Islet of Langerhans (tissue), 1 donor: ENCODE results near the gene DGCR2.
"Not testable (repeated sequence)": the region's sequence is repeated elsewhere in the genome, so short reads cannot be mapped to it uniquely, and the experiment has no call there.

ENCODE experiments used
- FAIRE-seq: peaks from one replicate; lab custom pipeline; 2011; peaks lifted over from hg19 to GRCh38; lab: Jason Lieb, UNC

Gene DGCR2

DNA sequence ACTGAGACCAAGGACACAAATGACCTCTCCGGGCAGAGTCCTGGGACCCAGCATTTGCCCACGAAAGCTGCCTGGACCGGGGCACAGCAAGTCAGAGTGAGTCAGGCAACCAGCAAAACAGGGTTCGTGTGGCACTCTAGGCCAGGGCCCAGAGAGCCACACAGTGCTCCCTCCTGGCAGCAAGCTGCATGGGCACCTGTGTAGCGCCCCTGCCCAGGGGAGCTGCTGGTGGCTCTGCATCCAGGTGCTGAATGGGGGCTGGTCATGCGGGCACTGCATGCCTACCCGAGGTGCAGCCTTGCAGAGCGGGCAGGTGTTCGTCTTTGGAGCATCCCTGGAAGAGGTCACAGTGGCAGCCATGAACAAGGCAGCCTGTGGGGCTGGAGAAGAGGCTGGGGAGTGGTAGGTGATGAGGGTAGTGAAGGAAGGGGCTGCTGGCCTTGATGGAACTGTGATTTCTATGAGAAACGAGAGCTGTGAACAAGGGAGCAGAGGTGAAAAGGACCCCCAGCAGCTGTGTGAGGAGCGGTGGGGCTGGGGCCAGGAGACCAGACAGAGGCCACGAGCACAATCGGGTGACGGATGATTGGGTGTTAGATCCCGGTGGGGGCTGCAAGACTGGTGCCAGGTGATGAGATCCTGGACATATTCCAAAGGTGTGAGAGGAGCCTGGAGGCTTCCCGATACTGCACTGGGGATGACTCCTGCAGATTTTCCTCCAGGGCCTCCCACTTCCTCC, 63.3 kb downstream of the DGCR2 start:
- no peak for FAIRE-seq

DNA sequence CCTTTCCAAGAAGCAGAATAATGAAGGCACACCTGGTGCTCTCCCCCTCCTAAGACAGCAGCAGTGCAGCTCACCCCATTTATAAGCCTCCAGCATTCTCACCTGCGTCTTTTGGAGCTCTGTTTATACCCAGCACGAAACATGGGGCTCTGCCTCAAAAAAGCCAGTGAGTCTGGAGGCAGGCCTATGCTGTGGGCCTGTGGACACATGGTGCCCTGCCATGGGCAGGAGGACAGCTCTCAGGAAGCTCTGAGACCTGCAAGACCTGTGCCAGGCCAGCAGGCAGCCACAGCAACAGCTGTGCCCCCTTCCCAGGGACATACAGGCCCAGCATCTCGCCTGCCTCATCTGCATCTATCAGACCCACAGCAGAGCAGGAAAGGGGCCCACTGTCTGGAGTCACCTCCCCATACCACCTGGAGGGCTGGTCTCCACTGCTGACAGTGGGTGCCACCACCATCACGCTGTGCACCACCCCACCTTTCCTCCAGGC, 64.2 kb downstream of the DGCR2 start:
- no peak for FAIRE-seq

DNA sequence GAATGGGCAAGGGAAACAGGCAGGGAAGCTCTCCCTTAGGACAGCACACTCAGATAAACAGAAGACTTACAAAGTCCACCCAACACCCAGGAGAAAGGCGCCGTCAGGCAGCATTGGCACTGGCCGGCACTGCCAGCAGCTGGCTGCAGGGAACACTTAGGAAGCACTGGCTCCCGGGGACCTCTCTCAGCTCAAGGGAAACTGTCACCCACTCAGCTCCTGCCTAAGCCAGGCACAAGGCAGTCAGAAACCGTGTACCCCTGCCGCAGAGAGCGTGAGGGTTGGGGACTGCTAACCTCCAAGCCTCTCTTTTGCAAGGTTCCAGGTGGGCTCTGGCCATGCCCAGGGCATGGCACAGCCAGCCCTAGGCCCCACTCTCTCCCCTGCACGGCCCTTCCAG, 64.7 kb downstream of the DGCR2 start:
- no peak for FAIRE-seq

DNA sequence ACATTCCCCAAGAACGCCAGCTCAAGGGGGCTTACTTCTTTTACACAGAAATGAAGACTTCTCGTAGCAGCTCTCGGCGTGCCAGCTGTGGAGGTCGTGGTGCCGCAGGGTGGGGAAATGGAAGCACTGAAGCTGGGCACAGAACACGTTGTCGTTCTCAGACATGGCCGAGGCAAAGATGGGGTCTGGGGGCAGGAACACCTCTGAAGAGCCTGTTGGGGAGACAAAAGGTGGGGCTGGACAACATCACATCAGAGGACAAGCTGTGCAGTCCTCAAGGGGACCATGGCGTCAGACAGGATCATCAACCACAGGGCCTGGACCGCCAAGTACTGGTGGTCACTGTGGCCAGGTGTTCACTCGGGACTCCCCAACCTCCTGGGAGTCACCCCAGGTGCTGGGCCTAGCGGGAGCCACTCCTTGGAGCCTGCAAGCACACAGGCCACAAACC, 65.2 kb downstream of the DGCR2 start:
- no peak for FAIRE-seq

DNA sequence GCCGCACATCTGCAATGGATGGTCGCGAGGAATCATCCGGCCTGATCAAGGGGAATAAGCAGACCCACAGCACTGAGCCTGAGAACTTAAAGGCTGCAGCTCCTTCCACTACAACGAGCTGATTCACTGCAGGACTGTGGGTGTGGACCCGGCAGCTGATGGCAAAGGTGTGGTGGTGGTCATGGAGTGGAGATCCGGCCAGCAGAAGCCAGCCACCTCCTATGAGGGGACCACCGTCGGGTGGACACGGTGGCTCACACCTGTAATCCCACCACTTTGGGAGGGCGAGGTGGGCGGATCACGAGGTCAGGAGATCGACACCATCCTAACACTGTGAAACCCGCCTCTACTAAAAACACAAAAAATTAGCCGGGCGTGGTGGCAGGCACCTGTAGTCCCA, 66.4 kb downstream of the DGCR2 start:
- FAIRE-seq, result no peak

DNA sequence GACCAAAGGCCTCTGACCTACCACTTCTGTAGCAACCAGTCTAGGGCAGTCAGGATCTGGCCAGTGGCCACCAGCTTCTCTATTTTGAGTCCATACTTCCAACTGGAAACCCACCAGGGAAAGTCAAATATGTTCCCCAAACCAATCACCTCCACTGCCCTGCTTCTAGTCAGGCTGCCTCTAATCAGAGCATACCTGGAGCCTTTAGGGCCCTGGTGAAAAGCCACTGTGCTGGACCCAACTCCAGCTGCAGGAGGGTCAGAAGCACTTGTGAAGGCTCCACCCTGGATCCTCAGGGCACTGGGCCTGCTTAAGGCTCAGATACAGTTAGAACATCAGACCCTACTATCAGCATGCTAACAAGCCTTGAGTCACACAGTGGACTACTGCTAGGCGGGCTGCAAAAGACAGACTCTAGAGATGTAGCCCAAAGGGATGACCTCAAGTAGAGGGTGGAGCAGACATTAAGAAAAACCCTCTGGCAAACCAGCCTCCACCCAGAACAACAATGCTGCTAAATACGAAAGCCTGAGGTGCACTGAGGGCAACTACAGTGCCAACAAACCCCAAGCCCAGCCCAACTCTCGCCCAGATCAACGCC, 69.2 kb downstream of the DGCR2 start:
- FAIRE-seq, result no peak

DNA sequence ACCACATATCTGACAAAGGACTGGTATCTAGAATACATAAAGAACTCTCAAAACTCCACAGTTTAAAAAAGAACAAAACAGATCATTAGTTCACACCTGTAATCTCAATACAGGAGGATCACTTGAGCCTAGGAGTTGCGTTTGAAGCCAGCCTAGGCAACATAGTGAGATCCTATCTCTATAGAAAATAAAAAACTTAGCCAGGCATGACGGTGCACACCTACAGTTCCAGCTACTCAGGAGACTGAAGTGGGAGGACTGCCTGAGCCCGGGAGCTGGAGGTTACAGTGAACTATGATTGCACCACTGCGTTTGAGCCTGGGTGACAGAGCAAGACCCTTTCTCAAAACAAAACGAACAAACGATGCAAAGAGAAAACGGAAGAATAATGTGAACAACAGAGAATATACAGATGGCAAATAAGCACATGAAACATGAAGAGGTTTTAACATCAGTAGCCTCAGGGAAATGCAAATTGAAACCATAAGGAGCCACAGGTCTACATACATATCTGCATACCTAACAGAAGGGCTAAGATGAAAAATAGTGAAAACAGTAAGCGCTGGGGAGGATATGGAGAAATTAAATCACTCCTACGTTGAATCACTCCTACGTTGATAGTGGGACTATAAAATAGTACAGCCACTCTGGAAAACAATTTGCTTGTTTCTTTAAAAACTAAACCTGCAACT, 70.7 kb downstream of the DGCR2 start:
- no peak for FAIRE-seq

DNA sequence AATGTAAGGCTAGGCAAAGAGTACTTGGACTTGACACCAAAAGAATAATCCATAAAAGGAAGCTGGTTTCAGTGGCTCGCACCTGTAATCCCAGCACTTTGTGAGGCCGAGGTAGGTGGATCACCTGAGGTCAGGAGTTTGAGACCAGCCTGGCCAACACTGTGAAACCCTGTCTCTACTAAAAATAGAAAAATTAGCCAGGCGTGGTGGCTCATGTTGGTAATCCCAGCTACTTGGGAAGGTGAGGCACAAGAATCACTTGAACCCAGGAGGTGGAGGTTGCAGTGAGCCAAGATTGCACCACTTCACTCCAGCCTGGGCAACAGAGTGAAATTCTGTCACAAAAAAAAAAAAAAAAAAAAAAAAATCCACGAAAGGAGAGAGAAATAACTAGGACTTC, 71.4 kb downstream of the DGCR2 start:
- not testable (repeated sequence) for FAIRE-seq

DNA sequence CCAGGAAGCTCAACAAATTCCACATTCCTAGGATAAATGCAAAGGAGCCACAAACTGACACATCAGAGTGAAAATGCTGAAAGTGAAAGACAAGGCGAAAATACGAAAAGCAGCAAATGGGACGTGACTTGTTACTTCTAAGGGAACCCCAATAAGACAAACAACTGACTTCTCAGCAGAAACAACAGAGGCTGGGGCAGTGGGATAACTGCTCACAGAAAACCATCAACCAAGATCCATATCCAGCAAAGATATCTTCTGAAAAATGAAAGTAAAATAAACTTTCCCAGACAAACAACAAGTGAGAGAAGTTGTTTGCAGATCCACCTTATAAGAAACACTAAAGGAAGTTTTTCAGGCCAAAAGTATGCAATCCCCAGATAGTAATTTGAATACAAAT, 72.1 kb downstream of the DGCR2 start:
- no peak for FAIRE-seq

DNA sequence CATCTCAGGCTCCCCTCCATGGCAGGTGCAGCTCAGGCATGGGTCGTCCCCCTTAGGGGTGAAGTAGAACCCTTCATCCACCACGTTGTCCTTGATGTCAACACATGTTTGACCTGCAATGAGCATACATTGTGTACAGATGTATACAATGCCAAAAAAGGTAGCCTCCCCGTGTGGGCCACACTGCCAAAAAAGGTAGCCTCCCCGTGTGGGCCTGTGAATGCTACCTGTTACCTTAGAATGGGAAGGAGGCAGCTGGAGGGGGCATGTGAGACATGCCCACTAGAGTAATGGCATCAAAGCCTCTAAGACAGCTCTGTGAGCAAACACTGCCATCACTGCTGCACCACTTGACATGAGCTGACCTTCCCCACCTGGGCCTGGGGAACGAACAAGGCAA, 73.7 kb downstream of the DGCR2 start:
- no peak for FAIRE-seq

DNA sequence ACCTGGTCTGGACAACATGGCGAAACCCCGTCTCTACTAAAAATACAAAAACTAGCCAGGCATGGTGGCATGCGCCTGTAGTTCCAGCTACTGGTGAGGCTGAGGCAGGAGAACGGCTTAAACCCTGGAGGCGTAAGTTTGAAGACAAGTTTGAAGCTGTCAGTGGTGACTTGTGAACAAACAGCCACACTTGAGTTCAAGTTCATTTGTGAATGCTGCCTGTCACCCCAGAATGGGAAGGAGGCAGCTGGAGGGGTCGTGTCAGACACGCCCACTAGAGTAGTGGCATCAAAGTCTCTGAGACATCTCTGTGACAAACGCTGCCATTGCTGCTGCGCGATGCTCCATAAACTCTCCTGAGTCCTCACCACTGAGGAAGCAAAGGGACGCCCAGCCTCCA, 74.2 kb downstream of the DGCR2 start:
- FAIRE-seq, result no peak

DNA sequence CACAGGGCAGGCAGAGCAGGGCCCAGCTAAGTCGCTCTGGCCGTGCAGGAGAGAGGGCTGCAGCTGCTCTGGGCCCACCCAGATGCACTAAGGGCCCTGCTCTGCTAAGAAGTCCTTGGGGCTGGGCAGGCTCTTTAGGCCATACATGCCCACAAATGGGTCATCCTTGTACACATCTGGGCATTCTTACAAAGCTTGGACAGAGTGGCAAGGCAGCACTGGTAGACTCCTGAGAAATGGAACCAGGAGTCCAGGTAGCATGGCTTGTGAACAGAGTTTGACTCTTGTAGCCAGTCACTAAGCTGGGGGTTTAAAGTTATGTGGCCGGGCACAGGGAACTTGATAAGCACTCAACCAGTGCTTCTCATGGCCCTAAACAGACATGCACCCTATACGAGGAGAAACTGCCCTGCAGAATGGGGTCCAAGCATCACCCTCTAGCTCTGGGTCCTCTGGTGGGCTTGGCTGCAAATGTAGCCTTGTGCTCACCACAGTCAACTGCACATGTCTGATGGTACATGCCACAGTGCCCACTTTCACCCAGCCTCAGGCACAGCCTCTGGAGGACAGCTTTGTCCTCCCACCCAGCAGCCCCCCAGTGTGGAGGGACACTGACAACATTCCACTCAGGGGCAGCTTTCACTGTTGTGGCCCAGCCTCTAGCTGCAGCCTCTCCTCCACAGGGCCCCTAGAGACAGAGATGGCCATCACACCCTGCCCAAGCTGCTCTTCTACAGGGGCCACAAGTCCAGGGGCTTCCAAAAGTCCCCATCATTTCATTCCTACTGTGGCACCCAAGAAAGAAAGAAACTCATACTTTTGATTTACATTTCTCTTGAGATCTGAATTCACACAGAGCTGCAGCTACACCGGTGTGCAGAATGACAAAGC, 75.2 kb downstream of the DGCR2 start:
- FAIRE-seq, result no peak

DNA sequence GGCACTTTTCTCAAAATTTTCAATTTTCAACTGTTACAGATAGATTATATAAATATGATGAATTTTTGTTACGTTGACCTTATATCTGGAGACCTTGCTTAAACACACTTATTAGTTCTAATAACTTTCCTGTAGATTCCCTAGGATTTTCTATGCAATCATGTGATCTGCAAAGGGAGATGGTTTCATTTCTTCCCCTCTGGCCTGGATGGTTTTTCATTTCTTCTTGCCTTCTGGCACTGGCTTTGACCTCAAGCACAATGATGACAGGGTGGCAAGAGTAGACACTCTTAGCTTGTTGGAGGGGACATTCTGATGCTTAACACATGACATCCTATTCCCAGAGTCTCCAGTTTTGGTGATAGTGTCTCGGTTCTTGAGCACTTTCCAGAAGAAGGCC, 75.9 kb downstream of the DGCR2 start:
- no peak for FAIRE-seq

DNA sequence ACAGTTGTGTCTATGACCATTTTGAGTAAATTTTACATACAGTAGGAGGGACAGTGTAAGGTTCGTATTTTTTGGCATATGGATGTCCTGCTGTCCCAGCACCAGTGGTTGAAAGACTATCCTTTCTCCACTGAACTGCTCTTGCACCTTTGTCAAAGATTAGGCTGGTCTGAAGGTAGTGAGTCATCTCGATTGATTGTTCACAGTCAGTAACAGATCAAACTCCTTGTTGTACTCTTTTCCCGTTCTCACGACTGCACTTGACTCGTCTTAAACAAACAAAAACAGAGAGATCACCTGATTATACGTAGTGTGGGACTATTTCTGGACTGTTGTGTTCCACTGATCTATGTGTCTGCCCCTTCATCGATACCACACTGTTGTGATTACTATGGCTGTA, 77.1 kb downstream of the DGCR2 start:
- FAIRE-seq, result no peak

DNA sequence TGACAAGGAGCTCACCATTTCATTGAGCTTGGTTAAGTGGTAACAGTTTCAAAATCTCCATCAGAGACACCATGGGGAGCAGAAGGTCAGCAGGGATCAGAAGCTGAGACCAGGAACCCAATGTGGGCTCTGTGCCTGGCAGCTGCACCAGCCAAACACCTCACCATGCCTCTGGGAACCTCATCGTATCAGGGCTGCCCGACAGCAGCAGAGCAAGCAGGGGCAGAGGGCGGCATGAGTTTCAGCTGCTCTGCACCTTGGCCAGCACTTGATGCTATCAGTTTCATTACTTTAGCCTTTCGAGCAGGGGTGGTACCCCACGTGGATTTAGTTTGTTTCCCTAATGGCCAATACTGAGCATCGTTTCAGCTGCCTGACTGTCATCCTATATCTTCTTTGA, 77.8 kb downstream of the DGCR2 start:
- FAIRE-seq, result no peak

DNA sequence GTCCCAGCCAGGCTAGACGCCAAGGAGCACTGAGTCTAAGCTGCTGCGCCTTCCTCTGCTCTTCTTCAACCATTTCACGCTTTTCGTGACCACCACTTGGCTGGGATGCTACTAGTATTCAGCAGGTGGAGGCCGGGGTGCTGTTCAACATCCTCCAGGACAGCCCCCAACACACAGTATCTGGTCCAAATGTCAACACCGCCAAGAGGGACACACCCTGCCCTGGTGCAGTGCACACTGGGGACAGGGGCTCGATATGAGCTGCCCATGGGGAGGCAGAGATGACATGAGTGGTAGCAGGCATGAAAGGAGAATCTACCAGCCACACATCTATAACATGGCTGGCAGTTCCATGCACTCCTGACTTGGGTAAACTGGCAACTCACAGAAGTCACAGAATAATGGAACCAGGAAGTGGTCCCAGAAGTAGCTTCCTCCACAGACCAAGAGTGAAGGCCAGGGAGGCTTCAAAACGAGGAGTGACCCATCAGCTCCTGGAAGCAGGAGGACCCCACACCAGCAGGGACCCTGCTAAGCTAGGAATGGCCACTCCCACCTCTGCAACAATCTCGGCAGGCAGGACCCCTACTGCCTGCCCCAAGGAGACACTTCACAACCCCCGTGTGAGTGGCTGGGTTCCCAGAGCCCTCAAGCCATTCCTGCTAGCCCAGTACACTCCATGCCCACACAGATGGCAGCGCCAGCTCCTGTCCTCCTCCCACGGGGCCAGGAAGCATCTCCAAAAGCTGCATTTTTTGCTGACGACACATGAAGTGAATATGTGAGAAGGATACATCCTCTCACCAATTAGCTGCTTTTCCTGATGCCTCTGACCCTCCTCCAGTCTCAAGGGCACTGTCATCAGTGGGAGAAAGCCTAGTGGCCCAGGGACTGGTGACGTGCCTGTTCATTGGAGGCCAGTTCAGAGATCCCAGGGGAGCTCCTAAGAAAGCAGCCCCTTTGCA, 78.8 kb downstream of the DGCR2 start:
- no peak for FAIRE-seq

DNA sequence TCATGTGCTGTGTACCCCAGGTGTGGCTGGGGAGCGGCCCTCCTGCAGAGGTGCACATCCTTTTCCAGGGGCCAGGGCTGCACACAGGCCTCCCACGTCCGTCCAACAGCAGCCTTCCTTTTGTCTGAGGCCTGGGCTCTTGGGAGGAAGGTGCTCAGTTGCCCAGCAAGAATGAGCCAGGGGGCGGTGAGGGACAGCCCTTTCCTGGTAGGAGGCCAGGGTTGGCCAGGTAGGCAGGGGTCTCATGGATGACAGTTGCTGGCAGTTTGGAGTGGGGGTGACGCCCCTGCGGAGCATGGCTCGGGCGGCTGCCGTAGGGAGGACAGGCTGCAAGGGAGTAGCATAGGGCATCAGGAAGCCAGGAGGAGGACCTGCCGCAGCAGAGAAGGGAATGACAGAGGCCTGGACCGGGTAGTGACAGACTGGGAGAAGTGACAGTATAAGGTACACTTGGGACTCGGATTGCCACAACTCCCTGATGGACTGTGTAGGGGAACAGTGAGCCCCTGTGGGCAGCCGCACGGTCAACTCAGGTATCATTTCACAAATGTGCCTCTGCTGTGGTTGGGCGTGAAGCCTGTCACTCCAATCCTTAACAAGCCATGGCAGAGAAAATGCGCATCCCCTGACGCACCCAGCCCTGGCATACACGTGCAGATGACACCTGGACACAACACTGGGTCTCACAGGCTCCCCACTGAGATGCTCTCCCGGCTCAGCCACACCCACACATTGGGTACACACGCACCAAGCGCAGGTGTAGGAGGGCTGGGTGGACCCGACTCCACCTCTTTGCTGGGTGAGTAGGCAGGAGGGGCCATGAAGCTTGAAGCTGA, 79.7 kb downstream of the DGCR2 start:
- FAIRE-seq, result no peak

DNA sequence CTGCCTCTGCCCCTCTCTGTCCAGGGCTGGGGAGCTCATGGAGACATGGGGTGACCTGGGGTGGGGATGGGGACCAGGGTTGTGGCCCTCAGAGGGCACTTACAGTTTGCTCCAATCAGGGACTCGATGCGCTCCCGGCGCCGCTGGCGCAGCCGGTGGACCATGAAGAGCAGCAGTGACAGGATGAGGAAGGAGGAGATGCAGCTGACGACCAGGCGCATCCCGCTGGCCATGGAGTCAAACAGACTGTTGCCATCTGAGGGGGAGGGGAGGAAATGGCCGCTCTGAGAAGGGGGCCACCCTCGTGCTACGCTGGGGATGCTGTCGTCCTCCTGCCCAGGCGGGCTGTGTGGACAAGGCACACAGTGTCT, 80.5 kb downstream of the DGCR2 start:
- no peak for FAIRE-seq

DNA sequence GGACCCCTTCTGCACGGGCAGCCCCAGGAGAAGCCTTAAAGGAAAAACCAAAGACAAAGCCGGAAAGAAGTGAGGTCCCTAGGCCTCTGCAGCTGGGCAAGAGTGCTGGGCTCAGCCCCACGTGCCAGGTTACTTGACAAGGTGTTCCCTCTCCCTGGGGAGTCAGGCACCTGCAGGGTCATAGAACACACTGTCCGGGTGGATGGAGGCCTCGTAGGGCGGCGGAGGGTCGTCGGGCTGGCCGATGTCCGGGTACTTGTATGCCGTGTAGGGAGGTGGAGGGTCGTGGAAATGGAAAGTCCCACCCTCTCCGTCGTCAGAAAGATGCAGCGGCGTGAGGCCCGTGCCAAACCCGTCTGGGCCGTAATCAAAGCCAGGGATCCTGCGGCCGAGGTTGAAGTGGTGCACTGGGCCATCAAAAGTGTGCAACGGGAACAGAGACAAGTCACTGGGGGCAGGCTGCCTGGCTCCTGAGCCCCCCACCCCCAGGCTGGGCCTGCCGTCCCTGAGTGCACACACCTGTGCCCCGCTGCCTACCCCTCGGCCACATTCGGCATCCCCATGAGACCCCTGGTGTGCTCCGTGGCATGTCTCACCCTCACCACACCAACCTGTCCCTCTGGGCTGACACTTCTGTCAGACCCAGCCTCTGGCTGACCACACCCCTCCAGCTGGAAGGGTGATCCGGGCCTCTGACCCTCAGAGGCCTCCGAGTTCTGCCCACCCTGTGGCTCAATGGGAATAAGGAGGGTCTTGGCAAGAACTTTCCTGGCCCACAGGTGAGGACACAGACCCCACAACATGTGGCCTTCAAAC, 81.1 kb downstream of the DGCR2 start:
- no peak for FAIRE-seq
